Fibroblast of lung (primary cell): ENCODE results near the gene DHH. TPM values are rescaled to one million over a fixed set of nuclear protein-coding genes. Genes with fewer than 3 reads are reported as not detected.

Source experiments
- DNase-seq, 2 donors: peaks; one replicate each; pipeline versions ENCODE4 v3.0.0 to v3.0.0-alpha.2; 2010; ENCODE audit warnings: low read depth in 2 of 2
- H2AFZ ChIP-seq: 2 replicates; pipeline ENCODE4 v1.5.1; 2012; ENCODE audit warnings: low read length, control low read depth, inconsistent platforms
- H3K27ac ChIP-seq: 2 replicates; pipeline ENCODE4 v1.5.1; 2011; ENCODE audit warnings: low read length, control low read depth; ENCODE audit not compliant: insufficient read depth
- H3K27me3 ChIP-seq: 2 replicates; pipeline ENCODE4 v1.5.1; 2011; ENCODE audit warnings: mild to moderate bottlenecking, low read length; ENCODE audit not compliant: control insufficient read depth, insufficient read depth
- H3K36me3 ChIP-seq: 2 replicates; pipeline ENCODE4 v1.5.1; 2011; ENCODE audit warnings: low read length; ENCODE audit not compliant: control insufficient read depth, insufficient read depth
- H3K4me1 ChIP-seq: 2 replicates; pipeline ENCODE4 v1.5.1; 2011; ENCODE audit warnings: low read length; ENCODE audit not compliant: control insufficient read depth, insufficient read depth; ENCODE audit errors: extremely low read depth
- H3K4me2 ChIP-seq: 2 replicates; pipeline ENCODE4 v1.5.1; 2011; ENCODE audit warnings: low read length, control low read depth; ENCODE audit not compliant: insufficient read depth; ENCODE audit errors: extremely low read depth
- H3K4me3 ChIP-seq, 4 experiments: fragments of 200-600 bp in 1 of 4; sonication (generic) in 1 of 4; replicated peaks in 1 of 4; 2 replicates each; pipeline ENCODE4 v1.5.1; 2011 to 2016; ENCODE audit warnings: low read length in 4 of 4, low read depth in 3 of 4, mild to moderate bottlenecking in 3 of 4, control low read depth in 2 of 4, inconsistent platforms in 1 of 4, mixed read lengths in 1 of 4; ENCODE audit not compliant: insufficient read depth in 1 of 4; ENCODE audit errors: control extremely low read depth in 1 of 4
- H3K79me2 ChIP-seq: 2 replicates; pipeline ENCODE4 v1.5.1; 2012; ENCODE audit warnings: mild to moderate bottlenecking, low read length, inconsistent platforms; ENCODE audit not compliant: control insufficient read depth, insufficient read depth
- H3K9ac ChIP-seq: 2 replicates; pipeline ENCODE4 v1.5.1; 2011; ENCODE audit warnings: mild to moderate bottlenecking, low read length, control low read depth; ENCODE audit not compliant: insufficient read depth
- H3K9me3 ChIP-seq: 2 replicates; pipeline ENCODE4 v1.5.1; 2012; ENCODE audit warnings: low read depth, low read length; ENCODE audit not compliant: control insufficient read depth, insufficient read depth
- H4K20me1 ChIP-seq: 2 replicates; pipeline ENCODE4 v1.5.1; 2011; ENCODE audit warnings: low read length; ENCODE audit not compliant: control insufficient read depth, insufficient read depth; ENCODE audit errors: extremely low read depth
- EZH2 ChIP-seq: IDR thresholded peaks from 2 replicates; pipeline ENCODE4 v1.5.1; 2012; ENCODE audit warnings: low read length, control low read depth, mild to moderate bottlenecking; ENCODE audit errors: missing control alignments
- polyA plus RNA-seq, 2 donors: library from polyadenylated mRNA; depleted of rRNA in 1 of 2; stranded (reverse) in 1 of 2; unstranded in 1 of 2; fragments of >200 nt; gene quantifications; 2 replicates each; pipeline ENCODE4 v1.2.1, GENCODE V29; 2011 to 2012; ENCODE audit warnings: missing spikeins in 1 of 2
- total RNA-seq: library from RNA; depleted of rRNA; stranded (reverse); fragments of >200 nt; gene quantifications from 2 replicates; pipeline ENCODE4 v1.2.1, GENCODE V29; 2014
- TF ChIP-seq, protein P1 (sequence below), 2 donors: IDR thresholded peaks in 1 of 2; conservative IDR thresholded peaks in 1 of 2; 1 replicate in 1 of 2; 2 replicates in 1 of 2; pipeline ENCODE4 v1.5.1; 2011 to 2012; ENCODE audit warnings: low read length in 2 of 2, control low read depth in 1 of 2, inconsistent platforms in 1 of 2, low read depth in 1 of 2, mild to moderate bottlenecking in 1 of 2

Gene DHH
- total and polyA plus RNA-seq, 2 donors (not counting 1 experiment from before 2014, with no cell fraction given) = under 0.01 to 0.01 TPM

DNA sequence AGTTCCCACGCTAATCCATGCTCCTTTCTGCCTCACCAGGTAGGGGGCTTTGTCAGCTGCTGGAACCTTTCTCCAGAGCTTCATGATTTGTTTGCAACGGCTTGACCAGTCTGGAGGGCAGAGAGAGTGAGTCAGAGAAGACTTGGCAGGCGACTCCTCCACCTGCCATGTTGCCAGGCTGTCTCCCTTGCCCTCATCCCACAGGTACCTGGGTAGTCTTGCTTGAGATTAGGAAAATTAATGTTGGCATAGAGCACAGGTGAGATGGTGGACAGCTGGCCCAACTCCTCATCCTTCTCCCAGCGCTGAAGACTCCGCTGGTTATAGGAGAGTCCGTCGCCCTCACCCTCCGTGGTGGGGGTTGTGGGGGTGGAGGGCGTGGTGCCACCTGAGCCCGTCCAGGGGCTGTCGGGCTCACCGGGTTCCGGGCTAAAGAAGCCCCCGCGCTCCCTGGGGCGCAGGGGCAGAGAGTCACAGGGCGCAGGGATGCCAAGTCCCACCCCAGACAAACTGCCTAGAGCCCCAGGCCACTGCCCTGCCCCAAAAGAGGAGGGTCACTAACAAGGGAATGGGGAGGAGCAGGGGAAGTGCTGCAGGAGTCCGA lies 52.6 kb downstream of the DHH start:
- Histone ChIP-seq H3K36me3 (peaks cover 69% of the 10 kb centered on the region), H2AFZ (no peak overlapping the region), H3K4me1 (no peaks in the 10 kb centered on the region), H3K4me2 (no peak overlapping the region), H3K79me2 (no peaks in the 10 kb centered on the region), H3K9ac (no peak overlapping the region), H3K27ac (no peak overlapping the region), H4K20me1 (no peaks in the 10 kb centered on the region), H3K27me3 (no peaks in the 10 kb centered on the region), H3K4me3 (no peak overlapping the region), H3K9me3 (no peaks in the 10 kb centered on the region)
- TF ChIP-seq, protein P1, sequence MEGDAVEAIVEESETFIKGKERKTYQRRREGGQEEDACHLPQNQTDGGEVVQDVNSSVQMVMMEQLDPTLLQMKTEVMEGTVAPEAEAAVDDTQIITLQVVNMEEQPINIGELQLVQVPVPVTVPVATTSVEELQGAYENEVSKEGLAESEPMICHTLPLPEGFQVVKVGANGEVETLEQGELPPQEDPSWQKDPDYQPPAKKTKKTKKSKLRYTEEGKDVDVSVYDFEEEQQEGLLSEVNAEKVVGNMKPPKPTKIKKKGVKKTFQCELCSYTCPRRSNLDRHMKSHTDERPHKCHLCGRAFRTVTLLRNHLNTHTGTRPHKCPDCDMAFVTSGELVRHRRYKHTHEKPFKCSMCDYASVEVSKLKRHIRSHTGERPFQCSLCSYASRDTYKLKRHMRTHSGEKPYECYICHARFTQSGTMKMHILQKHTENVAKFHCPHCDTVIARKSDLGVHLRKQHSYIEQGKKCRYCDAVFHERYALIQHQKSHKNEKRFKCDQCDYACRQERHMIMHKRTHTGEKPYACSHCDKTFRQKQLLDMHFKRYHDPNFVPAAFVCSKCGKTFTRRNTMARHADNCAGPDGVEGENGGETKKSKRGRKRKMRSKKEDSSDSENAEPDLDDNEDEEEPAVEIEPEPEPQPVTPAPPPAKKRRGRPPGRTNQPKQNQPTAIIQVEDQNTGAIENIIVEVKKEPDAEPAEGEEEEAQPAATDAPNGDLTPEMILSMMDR (conservative IDR thresholded peaks at IDR 0.05 in 1 of 2, IDR thresholded peaks at IDR 0.05 in 1 of 2; ENCODE audit: low read depth in 1 of 2, low read length in 2 of 2) = no peak
- TF ChIP-seq EZH2 = no peak
- no peak for DNase-seq

DNA sequence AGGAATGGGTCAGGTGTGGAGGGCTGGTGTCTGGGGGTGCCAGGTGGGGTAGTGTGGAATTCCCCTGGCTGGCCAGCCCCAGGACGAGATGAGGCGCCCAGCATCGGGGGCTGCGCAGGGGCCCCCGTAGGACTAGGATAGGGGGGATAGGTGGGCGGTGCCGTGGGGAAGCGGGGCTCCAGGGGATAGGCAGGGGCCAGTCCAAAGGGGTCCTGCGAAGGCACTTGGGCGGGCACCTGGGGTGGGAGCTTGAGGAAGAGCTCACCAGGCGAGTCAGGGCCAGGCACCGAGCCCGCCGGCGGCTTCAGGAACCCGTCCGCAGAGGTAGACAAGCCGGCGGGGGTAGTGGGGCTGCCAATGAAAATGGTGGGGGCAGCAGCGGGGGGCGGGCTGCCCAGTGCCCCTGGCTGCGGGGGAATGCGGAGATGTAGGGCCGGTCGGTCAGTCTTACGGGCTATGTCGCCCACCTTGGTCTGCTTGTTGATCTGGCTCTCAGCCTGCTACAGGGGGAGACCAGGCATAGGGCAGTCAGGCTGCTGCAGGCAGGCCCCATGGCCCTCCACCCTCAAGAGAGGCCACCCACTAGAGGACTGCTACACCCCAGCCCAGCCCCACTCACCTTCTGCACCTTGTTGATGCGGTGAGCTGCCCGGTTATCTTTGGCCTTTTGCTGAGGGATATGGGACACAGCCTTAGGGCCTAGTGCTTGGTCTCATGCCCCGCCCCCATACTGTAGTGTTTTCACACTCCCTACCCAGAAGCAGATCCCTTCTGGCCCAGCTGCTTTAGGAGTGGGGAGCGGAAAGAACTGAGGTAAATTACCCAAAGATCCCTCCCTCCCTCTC lies 53.3 kb downstream of the DHH start:
- H3K4me3 ChIP-seq = no peak overlapping the region
- no peak overlapping the region for H3K4me2 ChIP-seq
- H3K9me3 ChIP-seq = no peaks in the 10 kb centered on the region
- no peak for DNase-seq
- H3K79me2 ChIP-seq = no peaks in the 10 kb centered on the region
- H3K36me3 ChIP-seq = peaks cover 65% of the 10 kb centered on the region
- H3K27me3 ChIP-seq = no peaks in the 10 kb centered on the region
- H4K20me1 ChIP-seq = no peaks in the 10 kb centered on the region
- H3K27ac ChIP-seq = no peak overlapping the region
- H2AFZ ChIP-seq = no peak overlapping the region
- TF ChIP-seq EZH2 = no peak
- TF ChIP-seq, protein P1 (conservative IDR thresholded peaks at IDR 0.05 in 1 of 2, IDR thresholded peaks at IDR 0.05 in 1 of 2; ENCODE audit: low read depth in 1 of 2, low read length in 2 of 2) = no peak
- no peaks in the 10 kb centered on the region for H3K4me1 ChIP-seq
- no peak overlapping the region for H3K9ac ChIP-seq

DNA sequence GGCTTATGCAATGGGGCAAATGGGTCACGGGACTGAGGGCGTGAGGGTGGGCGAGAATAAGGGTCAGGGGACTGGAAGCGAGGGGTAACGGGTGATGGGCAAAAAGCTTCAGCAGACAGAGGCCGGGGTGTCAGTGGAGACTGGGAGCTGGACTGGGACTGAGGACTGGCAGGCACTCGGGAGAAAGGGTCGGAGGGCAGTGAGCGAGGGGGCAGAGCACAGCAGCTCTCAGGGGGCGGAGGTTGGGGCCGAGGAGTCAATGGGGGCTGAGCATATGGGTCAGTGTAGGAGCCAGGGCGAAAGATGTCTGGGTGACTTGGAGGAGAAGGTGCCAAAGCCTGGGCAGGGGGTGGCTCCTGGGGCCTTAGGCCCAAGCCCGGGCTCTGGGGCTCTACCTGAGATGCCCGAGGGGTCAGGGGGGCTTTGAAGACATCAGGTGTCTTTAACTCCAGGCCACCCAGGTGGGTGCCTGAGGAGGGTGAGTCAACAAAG lies 54.2 kb downstream of the DHH start:
- Histone ChIP-seq H3K9ac (no peak overlapping the region), H3K9me3 (no peaks in the 10 kb centered on the region), H3K36me3 (peaks cover 61% of the 10 kb centered on the region), H2AFZ (no peak overlapping the region), H3K4me1 (no peaks in the 10 kb centered on the region), H4K20me1 (no peaks in the 10 kb centered on the region), H3K4me3 (no peak overlapping the region), H3K4me2 (no peak overlapping the region), H3K27me3 (no peaks in the 10 kb centered on the region), H3K79me2 (no peaks in the 10 kb centered on the region), H3K27ac (no peak overlapping the region)
- no peak for DNase-seq
- TF ChIP-seq EZH2 = no peak
- TF ChIP-seq, protein P1 (conservative IDR thresholded peaks at IDR 0.05 in 1 of 2, IDR thresholded peaks at IDR 0.05 in 1 of 2; ENCODE audit: low read depth in 1 of 2, low read length in 2 of 2) = no peak
